Middle frontal gyrus (tissue), 1 donor: ENCODE data around the gene OR6S1.
"Not testable (repeated sequence)": the region's sequence is repeated elsewhere in the genome, so short reads cannot be mapped to it uniquely, and the experiment has no call there.

Experiments used
- DNase-seq: peaks from one replicate; pipeline ENCODE4 v3.0.0-alpha.2; 2015; ENCODE audit warnings: low spot score; ENCODE audit errors: extremely low spot score

Gene OR6S1

GRCh38 chr14:20611277-20611676, 30.2 kb downstream of the OR6S1 start:
- no peak for DNase-seq

- peak; percentile 65 for DNase-seq
These were observed 31.3 kb downstream of the OR6S1 start for GRCh38 chr14:20610002-20610765.

GRCh38 chr14:20609215-20610001, 32.1 kb downstream of the OR6S1 start:
- DNase-seq: peak; percentile 78

GRCh38 chr14:20608383-20609110, 32.9 kb downstream of the OR6S1 start:
- no peak for DNase-seq

GRCh38 chr14:20607617-20608016, 33.9 kb downstream of the OR6S1 start:
- DNase-seq: no peak

- DNase-seq: no peak
These were observed 34.6 kb downstream of the OR6S1 start for GRCh38 chr14:20606902-20607242.

GRCh38 chr14:20606190-20606901, 35.1 kb downstream of the OR6S1 start:
- no peak for DNase-seq

- no peak for DNase-seq
These were observed 37.4 kb downstream of the OR6S1 start for GRCh38 chr14:20603813-20604690.

GRCh38 chr14:20602583-20602982, 38.9 kb downstream of the OR6S1 start:
- DNase-seq: no peak

GRCh38 chr14:20601522-20601921, 40.0 kb downstream of the OR6S1 start:
- DNase-seq: no peak

GRCh38 chr14:20597108-20597507, 44.4 kb downstream of the OR6S1 start:
- DNase-seq: no peak

GRCh38 chr14:20595726-20596125, 45.8 kb downstream of the OR6S1 start:
- not testable (repeated sequence) for DNase-seq

- no peak for DNase-seq
These were observed 48.9 kb downstream of the OR6S1 start for GRCh38 chr14:20592574-20592973.

GRCh38 chr14:20591235-20591634, 50.3 kb downstream of the OR6S1 start, which contains the start of gene RNASE12:
Gene RNASE12, minus strand, starts transcription at chr14:20591376. Its CDS starts 653 bp downstream, at chr14:20590723.
- DNase-seq: no peak
